IPS DF 6.9 (cell line): ENCODE data around the gene NPY4R.
"Not testable (repeated sequence)": the region's sequence is repeated elsewhere in the genome, so short reads cannot be mapped to it uniquely, and the experiment has no call there.

Experiments used
- DNase-seq: peaks from one replicate; pipeline ENCODE4 v3.0.0-alpha.2; 2013; ENCODE audit warnings: low read depth, low spot score
- H3K27ac ChIP-seq: one replicate; pipeline ENCODE4 v1.5.1; 2013; ENCODE audit warnings: low read length, control low read depth
- H3K27me3 ChIP-seq: 2 replicates; pipeline ENCODE4 v1.6.1; 2013; ENCODE audit warnings: mild to moderate bottlenecking, low read length; ENCODE audit not compliant: control insufficient read depth, insufficient read depth
- H3K36me3 ChIP-seq: 2 replicates; pipeline ENCODE4 v1.6.1; 2013; ENCODE audit warnings: low read length; ENCODE audit not compliant: control insufficient read depth, insufficient read depth
- H3K4me1 ChIP-seq: 2 replicates; pipeline ENCODE4 v1.6.1; 2013; ENCODE audit warnings: low read length; ENCODE audit not compliant: control insufficient read depth, insufficient read depth
- H3K4me3 ChIP-seq: 2 replicates; pipeline ENCODE4 v1.5.1; 2013; ENCODE audit warnings: mild to moderate bottlenecking, low read length
- H3K9me3 ChIP-seq: 2 replicates; pipeline ENCODE4 v1.6.1; 2013; ENCODE audit warnings: low read length, inconsistent platforms; ENCODE audit not compliant: control insufficient read depth, insufficient read depth
- WGBS: extraction: QIAGEN DNeasy Blood & Tissue Kit; methylation state at CpG from one replicate; pipeline ENCODE4 v1.1.7; 2013; ENCODE audit warnings: mixed read lengths, missing lambda C conversion rate; ENCODE audit not compliant: insufficient read length, insufficient coverage; 5-methylcytosine and 5-hydroxymethylcytosine counted together

NPY4R gene

DNA sequence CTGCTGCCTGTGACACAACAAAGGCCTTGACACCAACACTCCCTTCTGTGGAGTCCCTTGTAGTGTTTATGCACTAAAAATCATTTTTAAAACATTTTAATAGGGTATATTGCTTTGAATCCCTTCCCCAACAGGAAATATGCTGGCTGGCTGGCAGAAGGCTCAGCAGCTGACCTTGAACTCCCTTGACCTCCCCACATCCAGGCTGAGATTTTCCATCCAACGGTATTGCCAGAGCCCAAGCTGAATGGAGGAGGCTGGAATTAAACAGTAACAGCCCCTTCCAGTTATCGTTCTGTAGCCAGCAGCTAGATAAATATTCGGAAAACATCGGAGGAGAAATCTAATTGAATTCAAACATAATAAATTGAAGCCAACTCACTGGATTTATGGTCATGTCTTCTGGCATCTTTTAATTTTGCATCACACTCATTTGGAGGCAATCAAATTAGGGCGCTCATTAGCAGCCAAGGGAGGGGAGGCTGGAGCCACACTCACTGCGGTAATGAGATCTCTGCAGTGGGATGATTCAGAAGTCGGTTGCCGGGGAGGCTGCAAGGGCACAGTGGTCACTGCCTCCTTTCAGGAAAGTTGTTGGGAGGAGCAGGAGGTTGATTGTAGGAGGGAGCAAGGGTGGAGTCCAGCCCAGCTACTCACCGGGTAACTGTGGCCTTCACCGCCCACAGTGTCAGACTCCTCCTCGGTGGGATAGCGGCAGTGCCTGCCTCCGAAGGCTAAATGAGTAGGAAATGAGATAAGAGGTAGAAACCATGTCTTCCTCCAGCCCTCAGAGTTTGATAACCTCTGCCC is 46.0 kb downstream of the NPY4R start:
- H3K36me3 ChIP-seq, H3K9me3 ChIP-seq, H3K4me3 ChIP-seq, H3K27ac ChIP-seq, DNase-seq, H3K27me3 ChIP-seq, H3K4me1 ChIP-seq: not testable (repeated sequence)
- WGBS: no CpG with 5 or more reads among the region's 13 CpGs

- not testable (repeated sequence) for H3K4me3 ChIP-seq, H3K27ac ChIP-seq, H3K27me3 ChIP-seq, H3K36me3 ChIP-seq, H3K4me1 ChIP-seq, DNase-seq, H3K9me3 ChIP-seq
- WGBS: no CpG with 5 or more reads among the region's 7 CpGs
Measured at GRCh38 chr10:46418283-46418682, 47.5 kb downstream of the NPY4R start.

GRCh38 chr10:46415291-46415690 is 50.5 kb downstream of the NPY4R start:
- H3K4me1 ChIP-seq, DNase-seq, H3K36me3 ChIP-seq, H3K9me3 ChIP-seq, H3K27me3 ChIP-seq, H3K27ac ChIP-seq, H3K4me3 ChIP-seq: not testable (repeated sequence)
- WGBS: no CpG with 5 or more reads among the region's 6 CpGs

DNA sequence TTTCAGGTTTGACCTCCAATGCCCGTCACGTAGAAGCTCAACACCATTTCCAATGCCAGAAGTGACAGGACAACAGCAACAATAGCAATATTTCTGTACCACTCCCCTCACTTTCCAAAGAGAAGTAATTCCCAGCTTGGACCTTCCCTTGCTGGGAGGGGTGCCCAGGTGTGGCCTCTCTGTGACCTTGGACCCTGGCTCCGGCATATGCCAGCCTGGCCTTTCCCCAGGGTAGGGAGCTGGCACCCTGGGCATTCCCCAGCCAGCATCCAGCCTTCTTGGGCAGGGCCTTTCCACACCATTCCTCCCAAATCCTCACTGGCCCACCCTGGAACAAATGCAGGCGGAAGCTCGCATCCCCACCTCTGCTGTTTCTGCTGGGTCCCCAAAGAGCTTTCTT is 53.1 kb downstream of the NPY4R start:
- H3K9me3 ChIP-seq, H3K27ac ChIP-seq, H3K27me3 ChIP-seq, DNase-seq, H3K4me3 ChIP-seq, H3K4me1 ChIP-seq, H3K36me3 ChIP-seq: not testable (repeated sequence)
- WGBS: no CpG with 5 or more reads among the region's 5 CpGs

- not testable (repeated sequence) for H3K4me3 ChIP-seq, H3K9me3 ChIP-seq, H3K4me1 ChIP-seq, DNase-seq, H3K27me3 ChIP-seq, H3K36me3 ChIP-seq, H3K27ac ChIP-seq
Measured at GRCh38 chr10:46411123-46411522, 54.6 kb downstream of the NPY4R start.
